NCI-H2171 treated with DMSO at 0.1 percent for 48 hours (cell line): ENCODE measurements around the gene IL17RA.

Experiments
- DNase-seq: peaks from one replicate; lab custom pipeline; 2025; lab: John Stamatoyannopoulos, UW

Gene IL17RA

DNA sequence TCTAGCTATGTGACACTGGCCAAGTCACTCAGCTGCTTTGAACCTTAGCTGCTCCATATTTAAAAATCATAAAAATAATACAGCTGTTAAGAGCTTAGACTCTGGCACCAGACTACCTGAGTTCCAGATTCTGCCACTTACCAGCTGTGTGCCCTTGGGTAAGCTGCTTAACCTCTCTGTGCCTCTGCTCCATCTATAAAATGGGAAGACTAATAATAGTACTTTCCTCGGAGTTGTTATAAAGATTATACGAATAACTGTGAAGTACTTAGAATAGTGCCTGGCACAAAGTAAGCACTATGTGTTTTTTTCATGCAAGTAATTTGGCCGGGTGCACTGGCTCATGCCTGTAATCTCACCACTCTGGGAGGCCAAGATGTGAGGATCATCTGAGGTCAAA lies 72.9 kb downstream of the IL17RA start:
- no peak for DNase-seq

DNA sequence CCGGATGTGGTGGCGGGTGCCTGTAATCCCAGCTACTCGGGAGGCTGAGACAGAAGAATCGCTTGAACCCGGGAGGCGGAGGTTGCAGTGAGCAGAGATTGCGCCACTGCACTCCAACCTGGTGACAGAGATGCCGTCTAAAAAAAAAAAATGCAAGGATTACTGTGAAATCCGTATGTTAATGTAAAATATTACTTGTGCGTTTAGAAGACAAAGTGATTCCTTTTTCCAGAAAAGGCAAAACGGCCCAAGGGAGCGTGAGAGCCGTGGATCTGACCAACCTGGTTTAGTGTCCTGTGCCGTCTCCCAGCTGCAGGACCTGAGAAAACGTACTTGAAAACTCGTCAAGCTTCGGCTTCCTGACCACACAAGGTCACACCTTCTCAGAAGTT lies 73.4 kb downstream of the IL17RA start:
- no peak for DNase-seq

DNA sequence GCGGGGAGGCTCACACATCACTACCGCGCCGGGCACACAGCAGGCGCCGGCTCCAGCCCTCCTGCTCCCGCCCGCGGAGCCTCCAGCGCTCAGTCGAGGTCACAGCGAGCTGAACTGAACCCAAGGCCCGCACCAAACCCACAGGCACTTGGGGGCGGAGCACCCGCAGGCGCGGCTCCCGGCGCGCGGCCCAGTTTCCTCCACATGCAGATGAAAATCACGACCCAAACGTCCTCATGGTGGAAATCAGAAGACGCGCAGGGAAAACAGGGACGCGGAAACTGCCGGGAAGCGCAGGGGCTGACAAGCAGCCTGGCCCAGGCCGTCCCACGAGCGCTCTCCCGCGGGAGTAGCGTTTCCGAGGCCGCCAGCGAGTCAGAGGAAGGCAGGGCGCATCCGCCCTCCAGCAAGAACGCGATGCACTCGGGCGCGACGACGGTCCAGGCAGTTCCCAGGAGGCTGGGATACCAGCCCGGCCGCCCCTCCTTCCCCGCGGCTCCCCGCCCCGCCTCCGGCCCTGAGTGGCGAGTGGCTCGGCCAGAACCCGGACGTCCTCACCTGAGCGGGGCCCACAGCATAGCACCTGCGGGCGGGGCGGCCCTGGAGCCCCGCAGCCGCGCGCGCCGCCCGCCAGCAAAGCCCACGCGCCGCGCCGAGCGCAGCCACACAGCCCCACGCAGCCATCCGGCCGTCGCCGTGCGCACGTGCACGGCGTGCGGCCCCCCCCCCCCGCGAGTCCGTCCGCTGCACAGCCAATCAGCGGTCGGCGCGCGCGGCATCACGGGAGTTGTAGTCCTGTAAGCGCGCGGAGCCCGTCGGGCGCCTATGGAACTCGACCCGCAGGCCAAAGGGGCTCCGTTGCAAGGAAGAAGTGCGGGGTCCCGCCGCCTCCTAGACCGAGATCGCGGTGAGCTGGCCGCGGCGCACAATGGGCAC lies 74.0 kb downstream of the IL17RA start, which contains the start of gene HDHD5:
Gene HDHD5, minus strand, starts transcription at position 710 of the 936 bp plus-strand sequence. Its CDS starts 26 bp downstream, at position 684.
- peak; percentile 88 for DNase-seq

DNA sequence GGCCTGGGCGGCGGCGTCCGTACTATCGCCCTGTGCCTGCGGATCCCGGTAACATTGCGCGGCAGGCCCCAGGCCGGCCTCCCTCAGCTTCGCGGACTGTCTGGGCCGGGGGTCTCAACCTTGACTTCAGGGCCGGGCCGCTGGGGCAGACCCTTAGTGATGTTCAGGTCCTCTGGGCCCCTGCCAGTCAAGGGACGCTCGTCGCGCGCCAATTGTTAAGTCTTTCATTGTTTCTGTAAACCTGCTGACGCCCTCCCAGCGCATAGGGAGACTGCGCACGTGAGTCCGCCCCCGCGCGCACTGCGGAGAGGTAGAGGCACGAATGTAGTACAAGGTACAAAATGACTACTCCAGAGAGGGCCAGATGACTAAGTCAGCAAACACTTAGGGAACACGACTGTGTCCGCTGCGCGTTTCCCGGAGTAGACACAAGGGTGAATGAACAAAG lies 74.7 kb downstream of the IL17RA start:
- peak; percentile 49 for DNase-seq

DNA sequence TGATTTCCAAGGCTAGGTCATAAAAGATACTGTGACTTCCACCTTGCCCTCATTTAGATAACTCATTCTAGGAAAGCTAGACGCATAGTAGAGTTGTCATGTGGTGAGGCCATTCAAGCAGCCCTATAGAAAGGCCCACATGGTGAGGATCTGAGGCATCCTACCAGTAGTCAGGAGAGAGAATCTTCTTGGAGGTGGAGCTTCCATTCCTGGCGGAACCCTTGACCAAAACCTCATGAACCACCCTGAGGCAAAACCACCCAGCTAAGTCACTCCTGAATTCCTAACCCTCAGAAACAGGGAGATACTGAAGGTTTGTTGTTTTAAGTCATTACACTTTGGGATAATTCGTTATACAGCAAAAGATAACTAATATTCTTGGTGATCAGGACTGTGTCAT lies 77.2 kb downstream of the IL17RA start:
- no peak for DNase-seq

DNA sequence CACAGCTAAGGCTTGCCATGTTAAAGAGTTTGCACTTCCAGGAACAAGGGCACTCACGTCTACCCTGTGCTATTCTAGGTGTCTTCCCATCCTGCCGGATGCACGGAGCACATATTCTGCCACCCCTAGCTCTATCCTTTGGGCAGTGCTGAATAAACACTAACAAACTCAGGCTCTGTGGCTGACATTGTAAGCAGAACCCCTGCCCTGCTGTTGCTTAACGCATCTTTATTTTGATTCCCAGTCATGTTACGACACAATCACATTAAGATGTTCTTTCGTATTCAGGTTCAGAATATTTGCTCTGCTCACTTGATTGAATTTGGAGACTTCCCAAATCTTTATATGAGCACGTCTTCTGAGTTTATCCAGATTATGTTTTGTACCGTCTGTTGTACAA lies 77.9 kb downstream of the IL17RA start:
- no peak for DNase-seq

DNA sequence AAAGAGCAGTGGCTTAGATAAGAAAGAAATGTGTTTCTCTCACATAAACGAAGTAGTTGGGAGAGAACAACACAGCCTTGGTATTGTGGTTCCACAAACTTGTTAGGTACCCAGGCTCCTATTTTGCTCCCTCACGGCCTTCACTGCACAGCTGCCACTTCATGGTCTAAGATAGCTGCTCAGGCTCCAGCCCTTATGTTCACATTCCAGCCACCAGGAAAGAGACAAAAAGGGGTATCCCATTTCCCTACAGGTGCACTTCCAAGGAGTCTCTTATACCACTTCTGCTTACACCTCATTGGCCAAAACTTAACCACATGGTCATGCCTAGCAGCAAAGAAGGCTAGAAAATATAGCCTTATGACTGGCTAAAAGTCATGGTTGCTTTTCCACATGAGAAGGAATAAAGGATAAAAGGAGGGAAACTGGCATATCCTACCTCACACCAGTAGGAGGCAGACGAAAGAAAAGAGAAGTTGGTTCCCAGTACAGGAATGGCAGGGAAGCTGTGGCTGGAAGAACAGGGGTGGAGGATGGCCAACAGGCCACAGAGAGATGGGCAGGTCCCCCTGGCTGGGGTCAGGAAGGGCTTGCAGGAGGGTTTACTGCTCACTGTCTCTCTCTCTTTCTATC lies 79.7 kb downstream of the IL17RA start:
- DNase-seq: no peak
